GM21367 (cell line): ENCODE results near the gene HOXC9.
A peak's percentile ranks its signal among the peaks of the same experiment; 100 is the strongest.

Experiments
- ATAC-seq: cut with Tn5 transposase; IDR thresholded peaks from one replicate; pipeline ENCODE4 v1.9.1; 2021; ENCODE audit not compliant: unreplicated experiment

Gene HOXC9

GRCh38 chr12:54012631-54013409 lies 12.9 kb downstream of the HOXC9 start:
- ATAC-seq, result no peak

- no peak for ATAC-seq
These were observed 14.5 kb downstream of the HOXC9 start for GRCh38 chr12:54014377-54015017.

GRCh38 chr12:54015018-54015931 lies 15.3 kb downstream of the HOXC9 start:
- no peak for ATAC-seq

- no peak for ATAC-seq
These were observed 16.1 kb downstream of the HOXC9 start for GRCh38 chr12:54016051-54016450.

GRCh38 chr12:54016478-54016964 lies 16.6 kb downstream of the HOXC9 start:
- ATAC-seq, result no peak

GRCh38 chr12:54017027-54017788 lies 17.2 kb downstream of the HOXC9 start:
- ATAC-seq, result peak; percentile 18

GRCh38 chr12:54017878-54018467 lies 18.0 kb downstream of the HOXC9 start:
- peak; percentile 64 for ATAC-seq

- no peak for ATAC-seq
These were observed 18.6 kb downstream of the HOXC9 start for GRCh38 chr12:54018468-54018984.

GRCh38 chr12:54019091-54019811 lies 19.3 kb downstream of the HOXC9 start:
- ATAC-seq, result no peak

- ATAC-seq, result no peak
These were observed 20.1 kb downstream of the HOXC9 start for GRCh38 chr12:54019924-54020590.

GRCh38 chr12:54020591-54021405 lies 20.8 kb downstream of the HOXC9 start:
- no peak for ATAC-seq

GRCh38 chr12:54021432-54022013 lies 21.6 kb downstream of the HOXC9 start:
- no peak for ATAC-seq

- ATAC-seq, result no peak
These were observed 23.3 kb downstream of the HOXC9 start for GRCh38 chr12:54022960-54023884.

- ATAC-seq, result no peak
These were observed 24.2 kb downstream of the HOXC9 start for GRCh38 chr12:54024127-54024526.

- ATAC-seq, result no peak
These were observed 24.8 kb downstream of the HOXC9 start for GRCh38 chr12:54024581-54025305.
